Activated T-helper 1 cell treated with anti-CD3 and anti-CD28 coated beads, Interleukin-2, amount 50 U/mL, for 16 hours (primary cell): Measurements from ENCODE around the gene ADSS2.
"Not testable (repeated sequence)": the region's sequence is repeated elsewhere in the genome, so short reads cannot be mapped to it uniquely, and the experiment has no call there.

Source experiments
- DNase-seq, 2 donors: peaks; one replicate each; pipeline ENCODE4 v3.0.0-alpha.2; 2020; ENCODE audit warnings: low read depth in 1 of 2, low spot score in 1 of 2

Gene ADSS2

GRCh38 chr1:244451539-244451950 lies at the start of gene ADSS2:
TSS of gene ADSS2 (minus strand) at chr1:244451909. CDS start at chr1:244451817, 92 bp downstream.
- no peak for DNase-seq

DNA sequence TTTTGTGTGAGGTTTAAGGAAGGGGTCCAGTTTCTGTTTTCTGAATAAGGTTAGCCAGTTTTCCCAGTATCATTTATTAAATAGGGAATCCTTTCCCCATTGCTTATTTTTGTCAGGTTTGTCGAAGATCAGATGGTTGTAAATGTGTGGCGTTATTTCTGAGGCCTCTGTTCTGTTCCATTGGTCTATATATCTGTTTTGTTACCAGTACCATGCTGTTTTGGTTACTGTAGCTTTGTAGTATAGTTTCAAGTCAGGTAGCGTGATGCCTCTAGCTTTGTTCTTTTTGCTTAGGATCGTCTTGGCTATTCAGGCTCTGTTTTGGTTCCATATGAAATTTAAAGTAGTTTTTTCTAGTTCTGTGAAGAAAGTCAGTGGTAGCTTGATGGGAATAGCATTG lies 48.8 kb upstream of the ADSS2 start:
- not testable (repeated sequence) for DNase-seq

DNA sequence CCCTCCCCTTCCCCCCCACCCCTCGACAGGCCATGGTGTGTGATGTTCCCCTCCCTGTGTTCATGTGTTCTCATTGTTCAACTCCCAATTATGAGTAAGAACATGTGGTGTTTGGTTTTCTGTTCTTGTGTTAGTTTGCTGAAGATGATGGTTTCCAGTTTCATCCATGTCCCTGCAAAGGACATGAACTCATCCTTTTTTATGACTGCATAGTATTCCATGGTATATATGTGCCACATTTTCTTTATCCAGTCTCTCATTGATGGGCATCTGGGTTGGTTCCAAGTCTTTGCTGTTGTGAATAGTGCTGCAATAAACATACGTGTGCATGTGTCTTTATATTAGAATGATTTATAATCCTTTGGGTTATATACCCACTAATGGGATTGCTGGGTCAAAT lies 47.8 kb upstream of the ADSS2 start:
- not testable (repeated sequence) for DNase-seq

- DNase-seq = no peak
Measured at GRCh38 chr1:244497805-244498204, 46.1 kb upstream of the ADSS2 start.

DNA sequence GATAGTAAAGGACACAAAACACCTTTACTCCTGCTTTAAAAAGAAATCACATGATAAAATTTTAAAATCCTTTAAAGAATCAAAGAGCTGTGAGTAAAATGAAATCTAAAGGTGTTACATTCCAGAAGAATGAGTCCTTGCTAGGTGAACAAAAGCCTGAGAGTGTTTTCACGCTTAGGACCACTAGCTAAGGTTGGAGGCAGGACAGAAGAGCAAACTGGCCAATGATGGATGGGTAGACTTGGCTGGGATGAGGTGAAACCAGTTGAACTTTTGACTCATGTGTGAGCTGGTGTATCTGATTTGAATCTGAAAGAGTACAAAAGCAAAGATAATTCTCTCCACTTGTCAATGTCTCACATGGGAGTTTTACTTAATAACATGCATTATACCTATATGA lies 44.5 kb upstream of the ADSS2 start:
- DNase-seq = no peak

GRCh38 chr1:244494653-244495052 lies 42.9 kb upstream of the ADSS2 start:
- DNase-seq = no peak

DNA sequence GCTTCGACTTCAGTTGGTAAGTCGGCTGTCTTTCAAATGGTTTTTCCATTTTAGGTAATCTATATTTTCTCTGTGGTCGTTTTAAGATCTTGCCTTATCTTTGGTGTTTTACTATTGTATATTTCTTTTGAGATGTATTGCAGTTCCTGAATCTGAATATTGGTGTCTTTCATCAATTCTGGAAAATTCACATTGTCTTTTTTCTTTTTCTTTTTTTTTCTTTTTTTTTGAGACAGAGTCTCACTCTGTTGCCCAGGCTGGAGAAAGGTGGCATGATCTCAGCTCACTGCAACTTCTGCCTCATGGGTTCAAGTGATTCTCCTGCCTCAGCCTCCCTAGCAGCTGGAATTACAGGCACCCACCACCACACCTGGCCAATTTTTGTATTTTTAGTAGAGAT lies 33.3 kb upstream of the ADSS2 start:
- not testable (repeated sequence) for DNase-seq

DNA sequence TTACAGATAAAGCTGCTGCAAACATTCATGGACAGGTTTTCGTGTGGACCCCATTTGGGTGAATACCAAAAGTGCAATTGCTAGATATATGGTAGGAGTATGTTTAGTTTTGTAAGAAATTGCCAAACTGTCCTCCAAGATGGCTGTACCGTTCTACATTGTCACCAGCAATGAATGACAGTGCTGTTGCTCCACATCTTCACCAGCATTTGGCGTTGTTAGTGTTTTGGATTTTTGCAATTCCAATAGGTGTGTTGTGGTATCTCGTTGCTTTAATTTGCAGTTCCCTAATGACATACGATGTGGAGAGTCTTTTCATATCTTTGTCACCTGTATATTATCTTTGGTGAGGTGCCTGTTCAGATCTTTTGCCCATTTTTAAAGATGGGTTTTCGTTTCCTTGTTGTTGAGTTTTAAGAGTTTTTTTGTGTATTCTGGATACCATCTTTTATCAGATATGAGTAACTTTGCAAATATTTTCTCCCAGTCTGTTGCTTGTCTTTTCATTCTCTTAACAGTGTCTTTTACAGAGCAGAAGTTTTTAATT lies 21.4 kb upstream of the ADSS2 start:
- no peak for DNase-seq

DNA sequence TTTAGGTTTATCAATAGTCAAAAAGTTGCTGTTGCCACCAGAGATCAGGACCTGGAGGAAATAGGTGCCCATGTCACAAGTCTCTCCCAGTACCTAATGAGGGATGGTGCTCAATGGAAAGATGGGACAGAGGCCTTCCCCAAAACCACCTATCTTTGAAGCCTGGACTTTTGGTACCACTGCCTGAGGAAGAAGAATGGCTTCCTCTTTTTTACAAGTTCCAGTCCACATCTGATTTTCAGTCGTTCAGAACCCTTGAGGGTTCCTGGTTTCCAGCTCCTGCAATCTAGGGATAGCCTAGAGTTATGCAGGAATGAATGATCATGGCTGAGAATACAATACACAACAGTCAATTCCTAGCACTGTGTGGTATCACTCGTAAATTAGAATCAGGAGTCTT lies 15.0 kb upstream of the ADSS2 start:
- no peak for DNase-seq

DNA sequence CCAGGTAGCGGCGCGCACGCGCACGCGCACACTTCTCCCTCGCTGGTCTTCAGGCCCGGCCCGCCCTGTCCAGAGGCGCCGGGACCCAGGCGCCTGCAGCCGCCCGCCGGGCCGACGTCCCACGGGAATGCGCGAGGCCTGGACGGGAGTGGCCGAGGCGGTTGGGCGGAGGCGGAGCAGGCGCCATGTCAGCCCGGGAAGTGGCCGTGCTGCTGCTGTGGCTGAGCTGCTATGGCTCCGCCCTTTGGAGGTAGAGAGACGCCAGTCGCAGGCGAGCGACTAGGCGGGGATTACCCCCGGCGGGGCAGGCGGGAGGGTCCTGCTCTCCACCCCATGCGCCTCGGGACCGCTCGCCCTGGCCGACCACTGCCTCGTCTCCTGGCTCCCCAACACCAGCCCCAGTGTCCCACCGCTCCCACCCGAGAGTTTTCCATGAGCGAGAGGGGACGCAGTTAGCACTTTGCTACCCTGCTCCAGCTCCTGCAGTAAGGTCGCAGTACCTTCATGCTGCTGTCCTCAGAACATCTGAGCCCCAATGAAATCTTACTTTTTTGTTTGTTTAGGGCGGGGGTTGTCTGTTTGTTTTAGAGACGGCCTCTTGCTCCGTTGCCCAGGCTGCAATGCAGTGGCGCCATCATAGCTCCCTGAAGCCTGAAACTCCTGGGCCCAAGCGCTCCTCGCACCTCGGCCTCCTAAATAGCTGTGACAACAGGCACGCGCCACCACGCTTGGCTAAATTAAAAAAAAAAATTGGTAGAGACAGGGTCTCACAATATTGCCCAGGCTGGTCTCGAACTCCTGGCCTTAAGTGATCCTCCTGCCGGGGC lies 9.7 kb upstream of the ADSS2 start, which contains the start of gene CATSPERE:
Gene CATSPERE (plus strand): TSS at position 29 of the 827 bp plus-strand sequence. CDS start 157 bp downstream, at position 186.
- peak; percentile 41 to 62 for DNase-seq

DNA sequence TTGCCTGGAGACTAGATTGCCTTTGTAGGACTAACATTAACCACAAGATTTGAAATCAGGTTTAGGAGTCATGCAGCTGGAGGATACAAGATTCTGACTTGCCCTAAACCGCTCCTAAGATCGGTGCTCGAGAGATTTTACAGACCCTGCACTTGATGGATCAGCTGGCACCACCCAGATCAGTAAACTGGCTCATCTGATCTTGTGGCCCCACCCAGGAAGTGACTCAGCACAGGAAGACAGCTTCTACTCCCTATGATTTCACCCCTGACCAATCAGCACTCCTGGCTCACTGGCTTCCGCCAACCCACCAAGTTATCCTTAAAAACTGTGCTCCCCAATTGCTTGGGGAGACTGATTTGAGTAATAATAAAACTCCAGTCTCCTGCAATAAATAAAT lies 8.5 kb upstream of the ADSS2 start:
- DNase-seq = no peak

DNA sequence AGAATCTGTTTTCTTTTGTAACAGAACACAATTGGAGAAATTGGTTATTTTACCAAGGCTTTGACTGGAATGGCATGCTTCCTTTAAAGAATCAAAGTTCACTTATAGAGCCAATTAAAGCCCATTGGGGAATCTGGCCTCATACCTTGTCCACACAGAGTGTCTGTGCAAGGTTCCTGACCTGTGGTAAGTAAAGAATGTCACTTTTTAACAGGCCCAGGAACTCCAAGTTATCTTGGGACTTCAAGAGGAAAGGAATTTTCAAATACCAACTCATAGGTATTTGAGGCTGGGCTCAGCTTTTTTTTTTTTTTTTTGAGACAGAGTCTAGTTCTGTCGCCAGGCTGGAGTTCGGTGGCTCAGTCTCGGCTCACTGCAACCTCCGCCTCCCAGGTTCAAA lies 7.1 kb upstream of the ADSS2 start:
- no peak for DNase-seq

DNA sequence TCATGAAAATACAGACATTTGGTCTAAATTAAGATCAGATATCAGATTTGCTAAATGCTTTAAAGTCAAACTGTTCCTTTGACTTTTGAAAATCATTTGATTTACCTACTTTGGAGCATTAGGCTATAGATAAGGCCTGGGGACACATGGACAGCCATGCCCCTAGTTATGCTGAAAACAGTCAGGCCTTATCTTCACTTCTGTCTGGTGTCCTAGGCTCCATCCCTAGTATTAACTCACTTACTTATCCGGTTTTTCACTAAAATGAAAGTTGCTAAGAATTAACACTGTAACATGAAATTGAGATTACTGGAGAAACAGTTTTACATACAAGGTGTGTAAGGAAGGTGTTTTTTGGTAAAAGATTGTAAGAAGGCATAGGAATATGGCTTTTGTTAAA lies 4.9 kb upstream of the ADSS2 start:
- no peak for DNase-seq

GRCh38 chr1:244454412-244454811 lies 2.7 kb upstream of the ADSS2 start:
- no peak for DNase-seq

DNA sequence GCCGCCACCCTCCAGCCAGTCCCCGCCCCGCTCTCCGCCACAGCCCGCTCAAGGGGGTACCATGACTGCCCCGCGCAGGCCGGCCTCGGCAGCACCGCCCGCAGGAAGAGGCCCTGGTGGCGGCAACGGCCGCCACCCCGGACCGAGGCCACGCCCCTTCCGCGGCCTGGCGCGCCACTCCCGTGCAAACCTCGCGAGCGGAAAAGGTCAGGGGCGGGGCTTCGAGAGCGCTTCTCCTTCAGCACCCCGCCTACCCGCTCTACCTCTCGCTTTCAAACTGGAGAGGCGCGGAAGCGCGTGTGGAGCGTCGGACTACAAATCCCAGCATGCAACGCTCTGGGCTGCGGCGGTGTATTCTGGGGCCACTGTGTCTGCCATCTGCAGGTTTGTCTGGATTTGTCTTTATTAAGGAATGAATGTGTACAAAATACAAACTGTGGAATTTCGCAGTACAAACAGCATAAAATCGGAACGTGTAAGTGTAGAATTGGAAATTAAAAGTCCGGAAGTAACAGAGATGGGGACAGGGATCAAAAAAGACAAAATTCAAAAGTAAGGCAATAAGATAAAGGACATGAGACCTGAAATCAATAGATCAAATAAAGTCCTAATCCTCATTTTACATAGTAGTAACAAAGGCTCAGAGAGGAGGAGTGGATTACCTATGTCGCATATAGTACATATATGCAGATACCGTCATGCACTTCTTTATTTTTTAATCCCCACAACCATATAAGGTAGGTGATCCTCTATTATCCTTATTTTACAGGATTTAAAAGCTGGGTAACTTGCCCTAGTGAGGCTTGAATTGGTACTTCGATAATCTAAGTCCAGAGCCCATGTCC lies 464 bp upstream of the ADSS2 start:
- DNase-seq = peak; percentile 97 to 99

GRCh38 chr1:244450597-244451538 lies 841 bp downstream of the ADSS2 start:
- peak; percentile 40 to 46 for DNase-seq

- no peak for DNase-seq
Measured at GRCh38 chr1:244449936-244450508, 1.7 kb downstream of the ADSS2 start.

GRCh38 chr1:244448279-244449036 lies 3.3 kb downstream of the ADSS2 start:
- no peak for DNase-seq

DNA sequence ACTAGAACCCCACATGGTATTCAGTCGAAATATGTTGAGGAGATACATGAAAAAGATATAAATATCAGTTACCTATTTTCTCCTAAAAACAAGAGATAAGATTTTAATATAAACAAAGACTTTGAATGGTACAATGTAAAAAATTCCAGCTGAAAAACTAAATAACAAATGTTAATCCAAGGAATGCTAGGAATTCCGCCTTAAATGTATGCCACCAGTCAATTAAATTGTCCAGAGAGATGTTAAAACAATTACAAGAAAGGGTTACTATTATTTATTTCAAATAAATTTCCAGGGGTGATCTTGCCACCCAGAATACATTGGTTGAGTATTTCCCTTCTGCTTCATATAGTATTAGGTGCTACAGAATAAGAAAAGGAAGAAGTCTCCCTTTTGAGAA lies 4.2 kb downstream of the ADSS2 start:
- DNase-seq = no peak

DNA sequence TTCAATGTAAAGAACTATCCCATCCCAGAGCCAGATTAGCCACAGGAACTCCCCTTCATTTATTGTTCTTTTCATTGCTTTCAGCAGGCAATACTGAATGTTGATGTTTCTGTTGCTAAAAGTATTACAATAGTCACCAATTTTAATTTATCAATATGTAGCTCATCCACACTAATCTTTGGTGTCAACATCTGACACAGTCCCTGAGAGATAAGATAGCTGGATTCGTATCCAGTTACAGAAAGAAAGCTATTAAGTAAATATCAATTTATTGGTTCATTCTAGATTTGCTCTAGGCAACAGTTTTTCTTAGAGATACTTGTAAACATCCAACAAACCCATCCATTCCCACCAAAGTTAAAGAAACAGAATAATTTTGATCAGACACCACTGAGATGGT lies 4.7 kb downstream of the ADSS2 start:
- no peak for DNase-seq
